ENCODE data around the gene KLC1. TPM values are rescaled to one million over a fixed set of nuclear protein-coding genes. Genes with fewer than 3 reads are reported as not detected.

The KLC1 gene
- total and polyA plus RNA-seq, 2 of the 13 experiments (the other 11 are each of a cell fraction or from before 2014, with no cell fraction given) = 53.2 to 63.5 TPM

DNA sequence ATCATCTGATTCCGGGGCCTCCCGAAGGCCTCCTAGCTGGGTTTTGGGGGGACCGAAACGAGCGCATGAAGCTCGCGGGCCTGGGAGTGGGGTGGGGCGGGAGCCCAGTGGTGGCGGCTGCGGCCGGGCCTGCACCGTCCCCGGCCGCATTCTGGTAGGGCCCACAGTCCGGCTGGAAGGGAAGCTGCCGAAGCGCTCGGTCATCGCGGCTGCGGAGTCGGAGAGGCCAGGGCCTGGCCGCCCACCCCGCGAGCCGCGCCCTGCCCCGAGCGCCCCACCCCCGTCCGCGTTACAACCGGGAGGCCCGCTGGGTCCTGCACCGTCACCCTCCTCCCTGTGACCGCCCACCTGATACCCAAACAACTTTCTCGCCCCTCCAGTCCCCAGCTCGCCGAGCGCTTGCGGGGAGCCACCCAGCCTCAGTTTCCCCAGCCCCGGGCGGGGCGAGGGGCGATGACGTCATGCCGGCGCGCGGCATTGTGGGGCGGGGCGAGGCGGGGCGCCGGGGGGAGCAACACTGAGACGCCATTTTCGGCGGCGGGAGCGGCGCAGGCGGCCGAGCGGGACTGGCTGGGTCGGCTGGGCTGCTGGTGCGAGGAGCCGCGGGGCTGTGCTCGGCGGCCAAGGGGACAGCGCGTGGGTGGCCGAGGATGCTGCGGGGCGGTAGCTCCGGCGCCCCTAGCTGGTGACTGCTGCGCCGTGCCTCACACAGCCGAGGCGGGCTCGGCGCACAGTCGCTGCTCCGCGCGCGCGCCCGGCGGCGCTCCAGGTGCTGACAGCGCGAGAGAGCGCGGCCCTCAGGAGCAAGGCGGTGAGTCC, at the start of gene KLC1 (continued):
- TF ChIP-seq DRAP1 (CRISPR knock-in tag; IDR thresholded peaks at IDR 0.05) (peak; percentile 64), WIZ (CRISPR knock-in tag; IDR thresholded peaks at IDR 0.05) (no peak), KLF12 (CRISPR knock-in tag; IDR thresholded peaks at IDR 0.05; ENCODE audit: borderline replicate concordance) (0 out of 2 replicates have a peak, but pooled peaks have one; percentile 46), EZH2 (conservative IDR thresholded peaks at IDR 0.05; ENCODE audit: low read depth, low read length) (no peak), ARNTL (CRISPR knock-in tag; IDR thresholded peaks at IDR 0.05) (no peak), ZNF225 (CRISPR knock-in tag; IDR thresholded peaks at IDR 0.05) (0 out of 2 replicates have a peak, but pooled peaks have one; percentile 24), NFIC (IDR thresholded peaks at IDR 0.05; ENCODE audit: low read length) (no peak), DNMT1 (CRISPR knock-in tag; IDR thresholded peaks at IDR 0.05) (peak; percentile 62; the same call in 1 of the 2 replicates), ZNF333 (CRISPR knock-in tag; IDR thresholded peaks at IDR 0.05; ENCODE audit: borderline replicate concordance) (peak; percentile 28; the same call in 1 of the 2 replicates), ZFP91 (CRISPR knock-in tag; IDR thresholded peaks at IDR 0.05; ENCODE audit: borderline replicate concordance) (peak; percentile 50; the same call in 1 of the 2 replicates), FOXP4 (CRISPR knock-in tag; IDR thresholded peaks at IDR 0.05) (no peak), REL (CRISPR knock-in tag; conservative IDR thresholded peaks at IDR 0.05) (peak; percentile 66), CREB1 (IDR thresholded peaks at IDR 0.05) (peak; percentile 99), CREB1 (CRISPR knock-in tag; IDR thresholded peaks at IDR 0.05) (peak; percentile 92), THAP11 (CRISPR knock-in tag; IDR thresholded peaks at IDR 0.05) (peak; percentile 85), ETV6 (CRISPR knock-in tag; conservative IDR thresholded peaks at IDR 0.05) (peak; percentile 43; the same call in 1 of the 2 replicates), TFAP4 (IDR thresholded peaks at IDR 0.05; ENCODE audit: borderline replicate concordance, low read depth) (0 out of 2 replicates have a peak, but pooled peaks have one; percentile 7), ZNF672 (CRISPR knock-in tag; IDR thresholded peaks at IDR 0.05) (no peak), NR2F1 (CRISPR knock-in tag; IDR thresholded peaks at IDR 0.05) (0 out of 4 replicates have a peak, but pooled peaks of 1 of the 2 experiments have one; percentile 9)
- TF ChIP-seq, protein P1, sequence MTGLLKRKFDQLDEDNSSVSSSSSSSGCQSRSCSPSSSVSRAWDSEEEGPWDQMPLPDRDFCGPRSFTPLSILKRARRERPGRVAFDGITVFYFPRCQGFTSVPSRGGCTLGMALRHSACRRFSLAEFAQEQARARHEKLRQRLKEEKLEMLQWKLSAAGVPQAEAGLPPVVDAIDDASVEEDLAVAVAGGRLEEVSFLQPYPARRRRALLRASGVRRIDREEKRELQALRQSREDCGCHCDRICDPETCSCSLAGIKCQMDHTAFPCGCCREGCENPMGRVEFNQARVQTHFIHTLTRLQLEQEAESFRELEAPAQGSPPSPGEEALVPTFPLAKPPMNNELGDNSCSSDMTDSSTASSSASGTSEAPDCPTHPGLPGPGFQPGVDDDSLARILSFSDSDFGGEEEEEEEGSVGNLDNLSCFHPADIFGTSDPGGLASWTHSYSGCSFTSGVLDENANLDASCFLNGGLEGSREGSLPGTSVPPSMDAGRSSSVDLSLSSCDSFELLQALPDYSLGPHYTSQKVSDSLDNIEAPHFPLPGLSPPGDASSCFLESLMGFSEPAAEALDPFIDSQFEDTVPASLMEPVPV (CRISPR knock-in tag; IDR thresholded peaks at IDR 0.05) = peak; percentile 70; the same call in 1 of the 2 replicates

All from HepG2 (cell line).